K562 (cell line): Measurements from ENCODE around the gene LRRC74B. TPM values are rescaled to one million over a fixed set of nuclear protein-coding genes. Genes with fewer than 3 reads are reported as not detected.
A peak's percentile ranks its signal among the peaks of the same experiment; 100 is the strongest.

Experiments used
- ARID1B ChIP-seq: fragments of 450-650 bp; IDR thresholded peaks from 2 replicates; pipeline ENCODE4 v1.6.1; 2016; ENCODE audit warnings: antibody characterized with exemption, mild to moderate bottlenecking, inconsistent platforms
- ARID2 ChIP-seq: fragments of 450-650 bp; IDR thresholded peaks from 2 replicates; pipeline ENCODE4 v1.6.1; 2017; ENCODE audit warnings: antibody characterized with exemption, mild to moderate bottlenecking
- CBFA2T3 ChIP-seq: fragments of 450-650 bp; IDR thresholded peaks from 2 replicates; pipeline ENCODE4 v1.6.1; 2017
- E2F8 ChIP-seq: fragments of 450-650 bp; IDR thresholded peaks from 2 replicates; pipeline ENCODE4 v1.7.1; 2018; ENCODE audit warnings: mild to moderate bottlenecking, low read depth; ENCODE audit not compliant: partially characterized antibody
- EGR1 ChIP-seq: fragments of 450-650 bp; conservative IDR thresholded peaks from 2 replicates; pipeline ENCODE4 v1.6.1; 2017; ENCODE audit warnings: mild to moderate bottlenecking
- FOXA3 ChIP-seq, 2 experiments: fragments of 450-650 bp in 1 of 2; sonication (generic) in 1 of 2; formaldehyde crosslinking; IDR thresholded peaks in 1 of 2; conservative IDR thresholded peaks in 1 of 2; 2 replicates each; pipeline versions ENCODE4 v1.4.0 to v1.8.0; 2020 to 2022; ENCODE audit warnings: mild to moderate bottlenecking in 2 of 2, missing genetic modification reagents in 1 of 2
- KLF1 ChIP-seq: fragments of 450-650 bp; IDR thresholded peaks from 2 replicates; pipeline ENCODE4 v1.6.1; 2016; ENCODE audit warnings: missing genetic modification characterization, missing compliant biosample characterization
- MCM5 ChIP-seq: fragments of 450-650 bp; IDR thresholded peaks from 2 replicates; pipeline ENCODE4 v1.6.1; 2016; ENCODE audit warnings: low read depth
- MEIS2 ChIP-seq: fragments of 450-650 bp; IDR thresholded peaks from 2 replicates; pipeline ENCODE4 v1.6.1; 2014; ENCODE audit warnings: mild to moderate bottlenecking; ENCODE audit not compliant: partially characterized antibody
- NCOA2 ChIP-seq, 2 experiments: fragments of 450-650 bp; IDR thresholded peaks; 2 replicates each; pipeline ENCODE4 v1.6.1; 2018; ENCODE audit warnings: mild to moderate bottlenecking in 2 of 2, moderate library complexity in 1 of 2; ENCODE audit not compliant: partially characterized antibody in 2 of 2
- NR2F6 ChIP-seq: fragments of 450-650 bp; formaldehyde crosslinking; IDR thresholded peaks from 2 replicates; pipeline ENCODE4 v1.4.0; 2020; ENCODE audit warnings: mild to moderate bottlenecking
- PBX2 ChIP-seq, 2 experiments: IDR thresholded peaks in 1 of 2; conservative IDR thresholded peaks in 1 of 2; 2 replicates each; pipeline ENCODE4 v1.6.1; 2016; ENCODE audit warnings: low read depth in 2 of 2, mild to moderate bottlenecking in 1 of 2, missing compliant biosample characterization in 1 of 2, missing genetic modification characterization in 1 of 2, moderate library complexity in 1 of 2
- RCOR1 ChIP-seq, 2 experiments: IDR thresholded peaks; 2 replicates each; pipeline ENCODE4 v1.6.1; 2012; ENCODE audit warnings: low read depth in 2 of 2, low read length in 2 of 2, borderline replicate concordance in 1 of 2, improper control_type of control experiment in 1 of 2
- SAP30 ChIP-seq: fragments of 200-600 bp; sonication (generic); IDR thresholded peaks from 2 replicates; pipeline ENCODE4 v1.6.1; 2012; ENCODE audit warnings: borderline replicate concordance, low read depth, mild to moderate bottlenecking, moderate library complexity, low read length, control low read depth, inconsistent platforms; ENCODE audit not compliant: insufficient read depth, poor library complexity, severe bottlenecking
- TEAD1 ChIP-seq, 2 experiments: fragments of 450-650 bp in 1 of 2; sonication (generic) in 1 of 2; formaldehyde crosslinking; IDR thresholded peaks; 2 replicates each; pipeline versions ENCODE4 v1.4.0 to v1.8.0; 2020 to 2022; ENCODE audit warnings: mild to moderate bottlenecking in 2 of 2, missing genetic modification reagents in 1 of 2
- TRIM24 ChIP-seq, 2 experiments: fragments of 450-650 bp; IDR thresholded peaks; 2 replicates each; pipeline ENCODE4 v1.6.1; 2016
- ZNF277 ChIP-seq: fragments of 250-450 bp; sonication (Bioruptor Pico); IDR thresholded peaks from 2 replicates; pipeline ENCODE4 v1.8.0; 2022; ENCODE audit warnings: inconsistent platforms, mild to moderate bottlenecking, moderate library complexity, borderline replicate concordance
- ZNF699 ChIP-seq: fragments of 250-450 bp; sonication (Bioruptor Pico); IDR thresholded peaks from 2 replicates; pipeline ENCODE4 v1.8.0; 2021; ENCODE audit warnings: mild to moderate bottlenecking, moderate library complexity; ENCODE audit not compliant: insufficient replicate concordance
- polyA plus RNA-seq, 8 experiments: library from polyadenylated mRNA; depleted of rRNA in 4 of 8; stranded (reverse) in 5 of 8; unstranded in 3 of 8; fragments of >200 nt; fragmentation: Nextera tagmentation in 2 of 8; fragmentation: Illumina TruSeq in 1 of 8; extraction: Ambion mirVana in 2 of 8; extraction: Trizol in 1 of 8; gene quantifications; 2 replicates each; pipeline versions ENCODE4 v1.2.1 to v1.2.3, GENCODE V29; 2011 to 2014; ENCODE audit warnings: inconsistent platforms in 1 of 8, missing spikeins in 1 of 8
- total RNA-seq, 7 experiments: library from RNA; depleted of rRNA in 6 of 7; stranded (reverse); fragments of >200 nt in 6 of 7; fragmentation: Illumina TruSeq in 2 of 7; extraction: Trizol in 2 of 7; gene quantifications; 2 replicates each; pipeline versions ENCODE4 v1.2.1 to v1.2.3, GENCODE V29; 2011 to 2021; ENCODE audit warnings: low replicate concordance in 1 of 7

LRRC74B gene
- total and polyA plus RNA-seq, 9 of the 15 experiments (the other 6 are each of a cell fraction or from before 2014, with no cell fraction given): not detected

GRCh38 chr22:21030621-21031544 lies 14.9 kb upstream of the LRRC74B start (continued):
- no peak for TF ChIP-seq NCOA2 (IDR thresholded peaks at IDR 0.05; ENCODE audit: partially characterized antibody in 2 of 2)
- TF ChIP-seq KLF1 (tag): 0 out of 2 replicates have a peak, but pooled peaks have one; percentile 34
- no peak for TF ChIP-seq ARID1B
- TF ChIP-seq NR2F6 (CRISPR knock-in tag): 0 out of 2 replicates have a peak, but pooled peaks have one; percentile 56
- no peak for TF ChIP-seq PBX2 (CRISPR knock-in tag; IDR thresholded peaks at IDR 0.05; ENCODE audit: low read depth)
- no peak for TF ChIP-seq PBX2 (tag; conservative IDR thresholded peaks at IDR 0.05; ENCODE audit: low read depth)
- TF ChIP-seq FOXA3 (CRISPR knock-in tag; conservative IDR thresholded peaks at IDR 0.05 in 1 of 2, IDR thresholded peaks at IDR 0.05 in 1 of 2): no peak
- no peak for TF ChIP-seq RCOR1 (IDR thresholded peaks at IDR 0.05; ENCODE audit: borderline replicate concordance in 1 of 2, low read depth in 2 of 2, low read length in 2 of 2)
- TF ChIP-seq ARID2: no peak
- no peak for TF ChIP-seq TRIM24 (IDR thresholded peaks at IDR 0.05)
- 0 out of 2 replicates have a peak, but pooled peaks have one; percentile 74 for TF ChIP-seq ZNF277 (CRISPR knock-in tag)
- no peak for TF ChIP-seq ZNF699 (CRISPR knock-in tag)
- no peak for TF ChIP-seq E2F8
- TF ChIP-seq MCM5: no peak
- no peak for TF ChIP-seq MEIS2
- no peak for TF ChIP-seq CBFA2T3
- TF ChIP-seq TEAD1 (CRISPR knock-in tag; IDR thresholded peaks at IDR 0.05): no peak
- TF ChIP-seq SAP30: no peak
- TF ChIP-seq EGR1: no peak
